H9 (cell line): ENCODE measurements around the gene RALGAPA2. TPM values are rescaled to one million over a fixed set of nuclear protein-coding genes. Genes with fewer than 3 reads are reported as not detected.

Experiments used
- DNase-seq: peaks from one replicate; pipeline ENCODE4 v3.0.0-alpha.2; 2017
- H2AFZ ChIP-seq: one replicate; pipeline ENCODE4 v1.6.1; 2013; ENCODE audit warnings: mild to moderate bottlenecking, low read length, control low read depth, moderate library complexity
- H2AK5ac ChIP-seq: 2 replicates; pipeline ENCODE4 v1.6.1; 2013; ENCODE audit warnings: low read length, control low read depth, mixed read lengths; ENCODE audit not compliant: insufficient read length
- H2BK120ac ChIP-seq: one replicate; pipeline ENCODE4 v1.6.1; 2013; ENCODE audit warnings: low read depth, mild to moderate bottlenecking, low read length, control low read depth, inconsistent platforms; ENCODE audit not compliant: poor library complexity, severe bottlenecking
- H2BK12ac ChIP-seq: 2 replicates; pipeline ENCODE4 v1.6.1; 2013; ENCODE audit warnings: low read length, control low read depth, mixed read lengths, low read depth; ENCODE audit not compliant: insufficient read length
- H2BK15ac ChIP-seq: 2 replicates; pipeline ENCODE4 v1.6.1; 2013; ENCODE audit warnings: low read depth, low read length, control low read depth
- H2BK20ac ChIP-seq: one replicate; pipeline ENCODE4 v1.6.1; 2013; ENCODE audit warnings: low read depth, mild to moderate bottlenecking, low read length, control low read depth, inconsistent platforms; ENCODE audit not compliant: poor library complexity, severe bottlenecking
- H2BK5ac ChIP-seq: 2 replicates; pipeline ENCODE4 v1.6.1; 2013; ENCODE audit warnings: low read length, control low read depth, mixed read lengths; ENCODE audit not compliant: insufficient read length
- H3K14ac ChIP-seq: 2 replicates; pipeline ENCODE4 v1.6.1; 2013; ENCODE audit warnings: low read length, control low read depth; ENCODE audit not compliant: insufficient read depth
- H3K18ac ChIP-seq: 2 replicates; pipeline ENCODE4 v1.6.1; 2013; ENCODE audit warnings: low read depth, mild to moderate bottlenecking, mixed read lengths, low read length, control low read depth; ENCODE audit not compliant: insufficient read length
- H3K23ac ChIP-seq: 2 replicates; pipeline ENCODE4 v1.6.1; 2013; ENCODE audit warnings: low read length, control low read depth, mixed read lengths, low read depth; ENCODE audit not compliant: insufficient read length
- H3K23me2 ChIP-seq: 2 replicates; pipeline ENCODE4 v1.6.1; 2013; ENCODE audit warnings: low read depth, mild to moderate bottlenecking, mixed read lengths, low read length, control low read depth; ENCODE audit not compliant: insufficient read length, poor library complexity, severe bottlenecking
- H3K27ac ChIP-seq: 2 replicates; pipeline ENCODE4 v1.5.1; 2013; ENCODE audit warnings: low read length, control low read depth, mixed read lengths, low read depth; ENCODE audit not compliant: insufficient read length
- H3K27me3 ChIP-seq: 2 replicates; pipeline ENCODE4 v1.6.1; 2013; ENCODE audit warnings: low read length, control low read depth, inconsistent platforms; ENCODE audit not compliant: insufficient read depth
- H3K4ac ChIP-seq: 2 replicates; pipeline ENCODE4 v1.6.1; 2013; ENCODE audit warnings: low read depth, mild to moderate bottlenecking, control low read depth, inconsistent platforms, low read length, moderate library complexity
- H3K4me1 ChIP-seq: 2 replicates; pipeline ENCODE4 v1.6.1; 2013; ENCODE audit warnings: low read length, control low read depth, inconsistent platforms; ENCODE audit not compliant: insufficient read depth
- H3K4me2 ChIP-seq: 2 replicates; pipeline ENCODE4 v1.6.1; 2013; ENCODE audit warnings: low read length, control low read depth, mixed read lengths; ENCODE audit not compliant: insufficient read length, insufficient read depth
- H3K56ac ChIP-seq: 2 replicates; pipeline ENCODE4 v1.6.1; 2013; ENCODE audit warnings: low read depth, mild to moderate bottlenecking, mixed read lengths, low read length, control low read depth; ENCODE audit not compliant: insufficient read length
- H3K79me1 ChIP-seq: 2 replicates; pipeline ENCODE4 v1.6.1; 2013; ENCODE audit warnings: low read depth, mild to moderate bottlenecking, moderate library complexity, low read length, control low read depth, inconsistent platforms; ENCODE audit not compliant: insufficient read depth, poor library complexity, severe bottlenecking
- H3K79me2 ChIP-seq: 2 replicates; pipeline ENCODE4 v1.6.1; 2013; ENCODE audit warnings: low read length, control low read depth, inconsistent platforms; ENCODE audit not compliant: insufficient read depth
- H3K9ac ChIP-seq: 2 replicates; pipeline ENCODE4 v1.6.1; 2013; ENCODE audit warnings: low read length, control low read depth, mixed read lengths; ENCODE audit not compliant: insufficient read length; ENCODE audit errors: extremely low read depth
- H3K9me3 ChIP-seq: one replicate; pipeline ENCODE4 v1.6.1; 2013; ENCODE audit warnings: low read depth, low read length, inconsistent platforms; ENCODE audit not compliant: control insufficient read depth
- H3T11ph ChIP-seq: one replicate; pipeline ENCODE4 v1.6.1; 2013; ENCODE audit warnings: mild to moderate bottlenecking, low read length, control low read depth, inconsistent platforms
- H4K20me1 ChIP-seq: one replicate; pipeline ENCODE4 v1.6.1; 2013; ENCODE audit not compliant: control insufficient read depth, insufficient read length, insufficient read depth
- H4K5ac ChIP-seq: 2 replicates; pipeline ENCODE4 v1.6.1; 2013; ENCODE audit warnings: low read depth, mild to moderate bottlenecking, mixed read lengths, low read length, control low read depth; ENCODE audit not compliant: insufficient read length
- H4K8ac ChIP-seq: replicated peaks from 2 replicates; pipeline ENCODE4 v1.6.1; 2013; ENCODE audit warnings: low read length, control low read depth, mixed read lengths, low read depth; ENCODE audit not compliant: insufficient read length
- H4K91ac ChIP-seq: 2 replicates; pipeline ENCODE4 v1.6.1; 2013; ENCODE audit warnings: low read depth, mild to moderate bottlenecking, moderate library complexity, mixed read lengths, low read length, control low read depth; ENCODE audit not compliant: insufficient read length
- H3K27ac Mint-ChIP-seq, 3 experiments: 2 replicates in 2 of 3; 3 replicates in 1 of 3; pipeline ENCODE4 v1.8.0; 2020 to 2021; ENCODE audit warnings: mixed read lengths in 3 of 3, mild to moderate bottlenecking in 1 of 3, moderate library complexity in 1 of 3
- H3K27me3 Mint-ChIP-seq: 2 replicates; pipeline ENCODE4 v1.8.0; 2021; ENCODE audit warnings: low read depth, mild to moderate bottlenecking, moderate library complexity, mixed read lengths
- H3K36me3 Mint-ChIP-seq, 3 experiments: 2 replicates in 2 of 3; 3 replicates in 1 of 3; pipeline ENCODE4 v1.8.0; 2020 to 2021; ENCODE audit warnings: low read depth in 3 of 3, mixed read lengths in 3 of 3; ENCODE audit not compliant: insufficient read depth in 1 of 3
- H3K4me1 Mint-ChIP-seq, 2 experiments: 2 replicates each; pipeline ENCODE4 v1.8.0; 2020; ENCODE audit warnings: mixed read lengths in 2 of 2
- H3K4me3 Mint-ChIP-seq, 2 experiments: 2 replicates in 1 of 2; 3 replicates in 1 of 2; pipeline ENCODE4 v1.8.0; 2020 to 2021; ENCODE audit warnings: mild to moderate bottlenecking in 2 of 2, mixed read lengths in 2 of 2, moderate library complexity in 1 of 2
- H3K9me3 Mint-ChIP-seq, 2 experiments: 2 replicates in 1 of 2; 3 replicates in 1 of 2; pipeline ENCODE4 v1.8.0; 2020; ENCODE audit warnings: mild to moderate bottlenecking in 2 of 2, mixed read lengths in 2 of 2, moderate library complexity in 1 of 2
- CTCF ChIP-seq: fragments of 200-600 bp; sonication (generic); conservative IDR thresholded peaks from 3 replicates; pipeline ENCODE4 v1.8.0; 2021; ENCODE audit warnings: antibody characterized with exemption, mild to moderate bottlenecking
- WGBS: extraction: QIAGEN DNeasy Blood & Tissue Kit; methylation state at CpG from one replicate; pipeline ENCODE4 v1.1.7; 2013; ENCODE audit warnings: missing lambda C conversion rate, low lambda C conversion rate, mixed read lengths; ENCODE audit not compliant: insufficient read length; ENCODE audit errors: extremely low coverage; 5-methylcytosine and 5-hydroxymethylcytosine counted together
- total RNA-seq: library from RNA; stranded (reverse); gene quantifications from 2 replicates; pipeline ENCODE4 v1.2.1, GENCODE V29; 2021

The RALGAPA2 gene
- total RNA-seq, 1 experiment from 2014 or later, result 16.6 TPM

DNA sequence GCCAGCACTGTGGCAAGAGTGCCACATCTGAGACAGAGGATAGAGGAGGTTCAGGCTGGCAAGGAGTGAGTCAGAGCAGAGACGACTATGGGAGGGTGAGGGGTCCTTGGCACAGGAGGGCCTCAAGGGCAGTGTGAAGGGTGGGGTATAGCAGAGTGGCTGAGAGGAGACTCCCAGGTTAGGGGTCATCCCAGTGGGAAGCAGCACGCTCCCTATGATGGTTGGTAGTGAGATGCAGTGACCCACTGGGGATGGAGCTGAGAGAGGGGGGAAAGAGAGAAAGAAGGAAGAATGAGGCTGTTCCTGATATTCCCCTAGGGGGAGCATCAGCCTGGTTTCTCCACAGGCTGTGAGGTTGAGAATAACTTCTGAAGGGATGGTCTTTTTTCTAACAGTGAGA, 247.2 kb downstream of the RALGAPA2 start:
- Histone ChIP-seq H2BK5ac (no peak overlapping the region), H3K79me1 (no peaks in the 10 kb centered on the region), H4K20me1 (no peaks in the 10 kb centered on the region), H4K91ac (no peak overlapping the region), H3K27ac (no peak overlapping the region), H3K56ac (no peak overlapping the region), H3K4me1 (peaks cover 19% of the 10 kb centered on the region), H3K27me3 (no peaks in the 10 kb centered on the region), H3K23me2 (no peaks in the 10 kb centered on the region), H2BK120ac (no peak overlapping the region), H2AK5ac (no peak overlapping the region), H3K9ac (no peak overlapping the region), H4K8ac (no peak overlapping the region), H3K14ac (no peak overlapping the region), H3K4me2 (no peak overlapping the region), H3K4ac (no peak overlapping the region), H3K79me2 (no peaks in the 10 kb centered on the region; the same call in 1 of the 2 replicates), H2BK15ac (no peak overlapping the region), H2AFZ (no peak overlapping the region), H2BK12ac (no peak overlapping the region), H3K9me3 (no peaks in the 10 kb centered on the region), H3K18ac (no peak overlapping the region), H3T11ph (no peak overlapping the region), H3K23ac (no peak overlapping the region), H4K5ac (no peak overlapping the region), H2BK20ac (no peak overlapping the region)
- Mint-ChIP-seq H3K36me3 (peaks cover 0 to 7% (median 0%) of the 10 kb centered on the region in 3 experiments; a peak in 1 of 7 replicates), H3K9me3 (no peaks in the 10 kb centered on the region), H3K27me3 (no peaks in the 10 kb centered on the region), H3K27ac (peak overlapping the region in 2 of 3 experiments; percentile 15 to 40; a peak in 2 of 7 replicates), H3K4me1 (peaks cover 51% of the 10 kb centered on the region in 2 experiments), H3K4me3 (peak overlapping the region in 1 of 2 experiments; percentile 52; a peak in 2 of 5 replicates)
- TF ChIP-seq CTCF, result peak; percentile 70
- WGBS, result no CpG with 5 or more reads among the region's 2 CpGs
- DNase-seq, result peak; percentile 52
